SK-N-SH treated with all-trans-retinoic acid at 6 μM for 48 hours (cell line): ENCODE measurements around the gene ATP6V0E1.

Source experiments
- ATAC-seq: fragments of 200-7000 bp; cut with Tn5 transposase; 3 replicates; pipeline ENCODE4 v1.9.1; 2020; ENCODE audit warnings: mild to moderate bottlenecking, moderate library complexity
- ARNTL ChIP-seq: fragments of 450-650 bp; formaldehyde crosslinking; IDR thresholded peaks from 2 replicates; pipeline ENCODE4 v1.5.0; 2020; ENCODE audit warnings: low read depth, mild to moderate bottlenecking, moderate library complexity, borderline replicate concordance
- BACH2 ChIP-seq: fragments of 250-450 bp; sonication (Bioruptor Pico); IDR thresholded peaks from 2 replicates; pipeline ENCODE4 v1.9.0; 2021; ENCODE audit warnings: mild to moderate bottlenecking, borderline replicate concordance
- CREB5 ChIP-seq: fragments of 250-450 bp; sonication (Bioruptor Pico); IDR thresholded peaks from 2 replicates; pipeline ENCODE4 v1.5.1; 2020; ENCODE audit warnings: low read depth, mild to moderate bottlenecking, moderate library complexity
- CSDC2 ChIP-seq: fragments of 250-450 bp; sonication (Bioruptor Pico); IDR thresholded peaks from 2 replicates; pipeline ENCODE4 v1.5.0; 2020; ENCODE audit warnings: mild to moderate bottlenecking, moderate library complexity
- CSRNP3 ChIP-seq: fragments of 250-450 bp; sonication (Bioruptor Pico); IDR thresholded peaks from 2 replicates; pipeline ENCODE4 v1.5.1; 2021; ENCODE audit warnings: mild to moderate bottlenecking, moderate library complexity
- ESRRG ChIP-seq: fragments of 250-450 bp; sonication (Bioruptor Pico); IDR thresholded peaks from 2 replicates; pipeline ENCODE4 v1.6.1; 2021; ENCODE audit warnings: mild to moderate bottlenecking
- ISL1 ChIP-seq: fragments of 250-450 bp; sonication (Bioruptor Pico); IDR thresholded peaks from 2 replicates; pipeline ENCODE4 v2.1.2; 2022; ENCODE audit warnings: mild to moderate bottlenecking, moderate library complexity
- PPARA ChIP-seq: fragments of 250-450 bp; sonication (Bioruptor Pico); IDR thresholded peaks from 2 replicates; pipeline ENCODE4 v1.5.0; 2020; ENCODE audit warnings: mild to moderate bottlenecking, borderline replicate concordance
- RARB ChIP-seq: fragments of 250-450 bp; sonication (Bioruptor Pico); IDR thresholded peaks from 2 replicates; pipeline ENCODE4 v1.8.0; 2021; ENCODE audit warnings: mild to moderate bottlenecking, moderate library complexity
- SNAI2 ChIP-seq: fragments of 250-450 bp; sonication (Bioruptor Pico); IDR thresholded peaks from 2 replicates; pipeline ENCODE4 v1.5.0; 2020; ENCODE audit warnings: mild to moderate bottlenecking, moderate library complexity
- TCF4 ChIP-seq: fragments of 250-450 bp; sonication (Bioruptor Pico); IDR thresholded peaks from 2 replicates; pipeline ENCODE4 v1.8.0; 2021; ENCODE audit warnings: mild to moderate bottlenecking, moderate library complexity, borderline replicate concordance
- TOX ChIP-seq: fragments of 250-450 bp; sonication (Bioruptor Pico); IDR thresholded peaks from 2 replicates; pipeline ENCODE4 v1.8.0; 2021; ENCODE audit warnings: mild to moderate bottlenecking, moderate library complexity, borderline replicate concordance
- TSHZ2 ChIP-seq: fragments of 250-450 bp; sonication (Bioruptor Pico); IDR thresholded peaks from 2 replicates; pipeline ENCODE4 v1.5.0; 2020; ENCODE audit warnings: mild to moderate bottlenecking, moderate library complexity
- ZC3H10 ChIP-seq: fragments of 250-450 bp; sonication (Bioruptor Pico); IDR thresholded peaks from 2 replicates; pipeline ENCODE4 v1.5.1; 2021; ENCODE audit warnings: mild to moderate bottlenecking, moderate library complexity
- ZFP3 ChIP-seq: fragments of 250-450 bp; sonication (Bioruptor Pico); IDR thresholded peaks from 2 replicates; pipeline ENCODE4 v1.5.0; 2020; ENCODE audit warnings: mild to moderate bottlenecking, moderate library complexity
- ZFP30 ChIP-seq: fragments of 450-650 bp; formaldehyde crosslinking; IDR thresholded peaks from 2 replicates; pipeline ENCODE4 v1.5.0; 2022; ENCODE audit warnings: mild to moderate bottlenecking, moderate library complexity
- ZNF565 ChIP-seq: fragments of 450-650 bp; formaldehyde crosslinking; conservative IDR thresholded peaks from 2 replicates; pipeline ENCODE4 v1.5.0; 2020; ENCODE audit warnings: low read depth, mild to moderate bottlenecking, moderate library complexity
- ZNF70 ChIP-seq: fragments of 450-650 bp; formaldehyde crosslinking; IDR thresholded peaks from 2 replicates; pipeline ENCODE4 v1.5.0; 2020; ENCODE audit warnings: mild to moderate bottlenecking, moderate library complexity
- ZNF8 ChIP-seq: fragments of 450-650 bp; formaldehyde crosslinking; IDR thresholded peaks from 2 replicates; pipeline ENCODE4 v1.5.0; 2020; ENCODE audit warnings: mild to moderate bottlenecking, moderate library complexity
- TF ChIP-seq, protein P1 (sequence below): fragments of 250-450 bp; sonication (Bioruptor Pico); IDR thresholded peaks from 2 replicates; pipeline ENCODE4 v1.8.0; 2020; ENCODE audit warnings: mild to moderate bottlenecking, moderate library complexity, borderline replicate concordance
- TF ChIP-seq, protein P2 (sequence below): fragments of 250-450 bp; sonication (Bioruptor Pico); IDR thresholded peaks from 2 replicates; pipeline ENCODE4 v1.8.0; 2021; ENCODE audit warnings: low read depth, mild to moderate bottlenecking, moderate library complexity, borderline replicate concordance

Gene ATP6V0E1

DNA sequence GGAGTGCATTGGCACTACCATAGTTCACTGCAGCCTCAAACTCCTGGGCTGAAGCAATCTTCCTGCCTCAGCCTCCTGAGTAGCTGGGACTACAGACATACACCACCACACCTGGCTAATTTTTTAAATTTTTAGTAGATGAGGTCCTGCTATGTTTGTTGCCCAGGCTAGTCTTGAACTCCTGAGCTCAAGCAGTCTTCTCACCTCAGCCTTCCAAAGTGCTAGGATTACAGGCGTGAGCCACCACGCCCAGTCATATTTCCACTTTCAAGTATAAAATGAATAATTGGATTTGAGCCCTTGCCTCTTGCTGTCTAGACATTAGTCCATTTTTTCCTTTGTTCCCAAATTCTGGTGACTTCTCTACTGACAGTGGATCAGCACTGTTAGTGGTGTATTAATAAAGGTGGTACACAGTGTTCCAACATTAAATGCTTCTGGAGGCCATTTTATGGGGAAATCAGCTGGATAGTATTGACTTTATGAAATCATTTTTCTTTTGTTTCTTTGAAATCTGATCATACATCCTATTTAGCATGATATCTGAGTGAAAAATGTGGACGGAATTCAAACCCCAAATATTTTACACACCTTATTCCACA is 15.9 kb downstream of the ATP6V0E1 start (continued):
- TF ChIP-seq, protein P1, sequence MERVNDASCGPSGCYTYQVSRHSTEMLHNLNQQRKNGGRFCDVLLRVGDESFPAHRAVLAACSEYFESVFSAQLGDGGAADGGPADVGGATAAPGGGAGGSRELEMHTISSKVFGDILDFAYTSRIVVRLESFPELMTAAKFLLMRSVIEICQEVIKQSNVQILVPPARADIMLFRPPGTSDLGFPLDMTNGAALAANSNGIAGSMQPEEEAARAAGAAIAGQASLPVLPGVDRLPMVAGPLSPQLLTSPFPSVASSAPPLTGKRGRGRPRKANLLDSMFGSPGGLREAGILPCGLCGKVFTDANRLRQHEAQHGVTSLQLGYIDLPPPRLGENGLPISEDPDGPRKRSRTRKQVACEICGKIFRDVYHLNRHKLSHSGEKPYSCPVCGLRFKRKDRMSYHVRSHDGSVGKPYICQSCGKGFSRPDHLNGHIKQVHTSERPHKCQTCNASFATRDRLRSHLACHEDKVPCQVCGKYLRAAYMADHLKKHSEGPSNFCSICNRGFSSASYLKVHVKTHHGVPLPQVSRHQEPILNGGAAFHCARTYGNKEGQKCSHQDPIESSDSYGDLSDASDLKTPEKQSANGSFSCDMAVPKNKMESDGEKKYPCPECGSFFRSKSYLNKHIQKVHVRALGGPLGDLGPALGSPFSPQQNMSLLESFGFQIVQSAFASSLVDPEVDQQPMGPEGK (CRISPR knock-in tag) = no peak
- TF ChIP-seq ESRRG (CRISPR knock-in tag) (no peak), ARNTL (CRISPR knock-in tag) (no peak), SNAI2 (CRISPR knock-in tag) (no peak), CSRNP3 (CRISPR knock-in tag) (no peak), RARB (CRISPR knock-in tag) (no peak), CREB5 (CRISPR knock-in tag) (no peak), CSDC2 (CRISPR knock-in tag) (no peak), ZNF70 (CRISPR knock-in tag) (no peak)

DNA sequence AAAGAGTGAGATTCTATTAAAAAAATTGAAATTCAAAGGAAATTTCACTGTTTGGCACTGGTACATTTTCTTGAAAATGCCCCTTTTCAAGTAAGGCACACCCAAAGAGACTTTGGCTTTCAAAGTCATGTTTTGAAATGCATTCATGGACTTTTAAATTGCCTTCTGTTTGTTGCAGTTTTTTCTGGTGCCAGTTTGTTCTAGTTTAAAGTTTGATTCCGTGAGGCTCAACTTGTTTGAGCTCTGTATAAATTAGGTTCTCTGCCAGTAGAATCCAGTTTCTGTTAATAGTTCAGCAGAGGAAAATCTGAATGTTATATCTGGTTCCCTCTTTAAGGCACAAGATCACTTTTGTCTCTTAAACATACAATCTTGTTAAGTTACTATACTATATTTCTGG is 16.4 kb downstream of the ATP6V0E1 start:
- no peak for ATAC-seq
- TF ChIP-seq ZNF8 (CRISPR knock-in tag) = no peak
- no peak for TF ChIP-seq ARNTL (CRISPR knock-in tag)
- TF ChIP-seq, protein P2, sequence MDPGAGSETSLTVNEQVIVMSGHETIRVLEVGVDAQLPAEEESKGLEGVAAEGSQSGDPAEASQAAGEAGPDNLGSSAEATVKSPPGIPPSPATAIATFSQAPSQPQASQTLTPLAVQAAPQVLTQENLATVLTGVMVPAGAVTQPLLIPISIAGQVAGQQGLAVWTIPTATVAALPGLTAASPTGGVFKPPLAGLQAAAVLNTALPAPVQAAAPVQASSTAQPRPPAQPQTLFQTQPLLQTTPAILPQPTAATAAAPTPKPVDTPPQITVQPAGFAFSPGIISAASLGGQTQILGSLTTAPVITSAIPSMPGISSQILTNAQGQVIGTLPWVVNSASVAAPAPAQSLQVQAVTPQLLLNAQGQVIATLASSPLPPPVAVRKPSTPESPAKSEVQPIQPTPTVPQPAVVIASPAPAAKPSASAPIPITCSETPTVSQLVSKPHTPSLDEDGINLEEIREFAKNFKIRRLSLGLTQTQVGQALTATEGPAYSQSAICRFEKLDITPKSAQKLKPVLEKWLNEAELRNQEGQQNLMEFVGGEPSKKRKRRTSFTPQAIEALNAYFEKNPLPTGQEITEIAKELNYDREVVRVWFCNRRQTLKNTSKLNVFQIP = no peak
- TF ChIP-seq, protein P1 (CRISPR knock-in tag) = no peak
- TF ChIP-seq PPARA (CRISPR knock-in tag) = no peak
- no peak for TF ChIP-seq TOX (CRISPR knock-in tag)
- no peak for TF ChIP-seq ZC3H10
- TF ChIP-seq CSRNP3 (CRISPR knock-in tag) = no peak
- no peak for TF ChIP-seq ZFP30 (CRISPR knock-in tag)

- ATAC-seq = no peak
- TF ChIP-seq TCF4 (CRISPR knock-in tag) (no peak), ZFP3 (no peak), ZNF70 (CRISPR knock-in tag) (no peak), ZNF8 (CRISPR knock-in tag) (no peak), ISL1 (CRISPR knock-in tag) (no peak), SNAI2 (CRISPR knock-in tag) (no peak), ESRRG (CRISPR knock-in tag) (no peak), CSDC2 (CRISPR knock-in tag) (no peak), TSHZ2 (CRISPR knock-in tag) (no peak), ZNF565 (CRISPR knock-in tag) (no peak), BACH2 (CRISPR knock-in tag) (no peak), ZFP30 (CRISPR knock-in tag) (no peak)
- TF ChIP-seq, protein P1 (CRISPR knock-in tag) = no peak
Observed at GRCh38 chr5:173001229-173001841, 17.8 kb downstream of the ATP6V0E1 start.
